AG10803 (cell line): ENCODE results near the gene RABAC1.
"Not testable (repeated sequence)": the region's sequence is repeated elsewhere in the genome, so short reads cannot be mapped to it uniquely, and the experiment has no call there.

Experiments used
- DNase-seq: peaks from one replicate; pipeline ENCODE4 v3.0.0; 2010; ENCODE audit warnings: low read depth
- H3K4me3 ChIP-seq: 2 replicates; pipeline ENCODE4 v1.5.1; 2011; ENCODE audit warnings: mild to moderate bottlenecking, low read length, control low read depth
- CTCF ChIP-seq: conservative IDR thresholded peaks from 2 replicates; pipeline ENCODE4 v1.5.1; 2011; ENCODE audit warnings: mild to moderate bottlenecking, low read length, control low read depth, inconsistent platforms

Gene RABAC1

GRCh38 chr19:41915776-41916414 is 43.2 kb downstream of the RABAC1 start:
- no peak for DNase-seq
- no peak for TF ChIP-seq CTCF
- no peak overlapping the region for H3K4me3 ChIP-seq

- no peak for TF ChIP-seq CTCF
- no peak overlapping the region for H3K4me3 ChIP-seq
- no peak for DNase-seq
Observed at GRCh38 chr19:41915021-41915775, 43.9 kb downstream of the RABAC1 start.

- DNase-seq, H3K4me3 ChIP-seq: not testable (repeated sequence)
Observed at GRCh38 chr19:41914424-41914834, 44.7 kb downstream of the RABAC1 start.

GRCh38 chr19:41913538-41914423 is 45.3 kb downstream of the RABAC1 start:
- no peak for TF ChIP-seq CTCF
- no peak for DNase-seq
- H3K4me3 ChIP-seq: no peak overlapping the region

- DNase-seq: no peak
- no peak for TF ChIP-seq CTCF
- no peak overlapping the region for H3K4me3 ChIP-seq
Observed at GRCh38 chr19:41912899-41913537, 46.1 kb downstream of the RABAC1 start.

- no peak overlapping the region for H3K4me3 ChIP-seq
- TF ChIP-seq CTCF: no peak
- DNase-seq: no peak
Observed at GRCh38 chr19:41911889-41912731, 47.0 kb downstream of the RABAC1 start.
